Ecto neural progenitor cell (in vitro differentiated cells): ENCODE results near the gene GAD1.

Source experiments
- DNase-seq: peaks from one replicate; pipeline ENCODE4 v3.0.0-alpha.2; 2018; ENCODE audit warnings: low spot score

Gene GAD1

DNA sequence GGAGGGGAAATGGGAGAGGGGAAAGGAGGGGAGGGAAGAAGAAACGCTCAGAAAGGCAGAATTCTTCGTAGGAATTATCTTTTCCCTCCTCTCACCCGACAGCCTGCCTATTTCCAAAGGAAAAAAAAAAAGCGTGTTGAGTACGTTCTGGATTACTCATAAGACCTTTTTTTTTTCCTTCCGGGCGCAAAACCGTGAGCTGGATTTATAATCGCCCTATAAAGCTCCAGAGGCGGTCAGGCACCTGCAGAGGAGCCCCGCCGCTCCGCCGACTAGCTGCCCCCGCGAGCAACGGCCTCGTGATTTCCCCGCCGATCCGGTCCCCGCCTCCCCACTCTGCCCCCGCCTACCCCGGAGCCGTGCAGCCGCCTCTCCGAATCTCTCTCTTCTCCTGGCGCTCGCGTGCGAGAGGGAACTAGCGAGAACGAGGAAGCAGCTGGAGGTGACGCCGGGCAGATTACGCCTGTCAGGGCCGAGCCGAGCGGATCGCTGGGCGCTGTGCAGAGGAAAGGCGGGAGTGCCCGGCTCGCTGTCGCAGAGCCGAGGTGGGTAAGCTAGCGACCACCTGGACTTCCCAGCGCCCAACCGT is at the start of gene GAD1:
Gene GAD1, plus strand, starts transcription at position 384 of the 589 bp plus-strand sequence. CDS start 1,705 bp downstream, outside the sequence.
- peak; percentile 82 for DNase-seq

GRCh38 chr2:170770008-170770605 is 46.6 kb upstream of the GAD1 start, which contains the start of gene ERICH2:
TSS of gene ERICH2 (plus strand) at chr2:170770378. CDS start at chr2:170770682, 304 bp downstream.
- peak; percentile 81 for DNase-seq

GRCh38 chr2:170770606-170771420 is 45.9 kb upstream of the GAD1 start:
- DNase-seq = peak; percentile 88

- no peak for DNase-seq
Observed at GRCh38 chr2:170771421-170771937, 45.2 kb upstream of the GAD1 start.

- DNase-seq = no peak
Observed at GRCh38 chr2:170772295-170772694, 44.4 kb upstream of the GAD1 start.

- no peak for DNase-seq
Observed at GRCh38 chr2:170774074-170774473, 42.6 kb upstream of the GAD1 start.

DNA sequence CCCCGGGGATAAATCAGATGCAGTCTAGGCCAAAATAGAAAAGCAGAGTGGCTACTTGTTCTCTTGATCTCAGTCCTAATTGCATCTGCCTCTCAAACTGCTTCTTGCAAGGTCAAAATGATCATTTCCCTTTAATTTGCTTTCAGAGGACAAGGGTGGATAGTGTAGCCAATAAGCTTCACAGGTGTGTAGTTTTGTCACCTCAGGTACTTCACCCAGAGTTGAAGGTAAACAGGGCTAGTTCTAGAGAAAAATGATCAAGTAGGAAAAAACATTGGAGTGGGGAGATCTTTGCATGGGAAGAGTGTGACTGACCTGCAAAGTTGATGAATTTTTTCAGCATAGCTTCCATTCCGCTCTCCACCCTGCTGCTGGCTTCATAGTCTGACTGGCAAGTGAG is 37.8 kb upstream of the GAD1 start:
- no peak for DNase-seq

- no peak for DNase-seq
Observed at GRCh38 chr2:170779304-170779703, 37.4 kb upstream of the GAD1 start.

DNA sequence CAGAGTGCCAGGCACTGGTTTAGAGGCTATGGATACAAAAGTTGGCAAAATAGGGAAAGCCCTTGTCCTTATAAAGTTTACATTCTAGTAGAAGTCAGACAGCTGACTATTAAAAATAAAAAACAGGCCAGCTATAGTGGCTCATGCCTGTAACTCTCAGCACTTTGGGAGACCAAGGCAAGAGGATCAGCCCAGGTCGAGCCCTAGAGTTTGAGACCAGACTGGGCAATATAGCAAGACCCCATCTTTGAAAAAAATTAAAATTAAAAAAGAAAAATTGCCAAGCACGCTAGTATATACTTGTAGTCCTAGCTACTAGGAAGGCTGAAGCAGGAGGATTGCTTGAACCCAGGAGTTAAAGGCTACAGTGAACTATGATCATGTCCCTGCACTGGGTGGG is 34.0 kb upstream of the GAD1 start:
- no peak for DNase-seq

DNA sequence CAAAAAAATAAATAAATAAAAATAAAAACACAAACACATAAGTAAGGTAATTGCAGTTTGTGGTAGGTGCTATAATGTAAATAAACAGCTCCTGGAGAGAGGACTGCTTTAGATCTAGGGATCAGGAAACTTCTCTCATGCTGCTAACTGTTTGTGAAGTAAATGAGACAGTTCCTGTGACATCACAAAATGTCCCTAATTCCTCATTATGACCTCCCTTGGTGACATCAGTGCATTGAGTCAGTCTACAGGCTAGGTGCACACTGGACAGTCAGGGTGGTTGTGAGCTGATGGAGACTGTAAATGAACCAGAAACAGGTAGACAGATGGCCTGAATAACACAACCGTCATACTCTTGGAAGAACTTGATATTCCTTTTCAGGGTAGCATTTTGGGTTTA is 33.1 kb upstream of the GAD1 start:
- no peak for DNase-seq

GRCh38 chr2:170798996-170799395 is 17.7 kb upstream of the GAD1 start:
- no peak for DNase-seq

GRCh38 chr2:170806548-170806947 is 10.1 kb upstream of the GAD1 start:
- DNase-seq = no peak

- no peak for DNase-seq
Observed at GRCh38 chr2:170812710-170813600, 3.7 kb upstream of the GAD1 start.

- peak; percentile 86 for DNase-seq
Observed at GRCh38 chr2:170813611-170814532, 2.8 kb upstream of the GAD1 start.

- DNase-seq = no peak
Observed at GRCh38 chr2:170814533-170815230, 2.0 kb upstream of the GAD1 start.

DNA sequence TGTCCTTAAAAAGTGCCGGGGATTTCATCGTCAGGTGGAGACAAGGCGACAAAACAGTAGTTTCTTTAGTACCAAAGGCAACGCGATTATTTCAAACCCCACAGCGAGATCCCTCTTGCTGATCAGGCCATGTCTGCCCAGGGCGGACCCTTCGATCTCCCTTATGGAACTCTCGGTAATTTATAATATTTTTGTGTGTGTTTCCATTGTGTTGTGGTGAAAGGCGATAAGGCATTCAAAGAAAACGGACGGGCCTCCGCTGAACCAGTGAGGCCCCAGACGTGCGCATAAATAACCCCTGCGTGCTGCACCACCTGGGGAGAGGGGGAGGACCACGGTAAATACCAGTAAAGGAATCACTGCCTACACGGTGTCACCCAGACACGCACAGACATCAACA is 1.4 kb upstream of the GAD1 start:
- no peak for DNase-seq

GRCh38 chr2:170815746-170816503 is 762 bp upstream of the GAD1 start:
- DNase-seq = peak; percentile 90

- peak; percentile 72 for DNase-seq
Observed at GRCh38 chr2:170817093-170818035, 677 bp downstream of the GAD1 start.
